ENCODE measurements around the gene DOHH.

The DOHH gene

GRCh38 chr19:3481241-3482090 is 19.0 kb downstream of the DOHH start:
- H3K4me3 ChIP-seq (ENCODE audit: low read depth, low read length), result no peak overlapping the region
- peaks cover 13% of the 10 kb centered on the region; the same call in 1 of the 2 replicates for H3K27me3 ChIP-seq (ENCODE audit: control insufficient read depth, insufficient read depth, low read length)
- H3K36me3 ChIP-seq (ENCODE audit: control insufficient read depth, insufficient read depth, low read length), result no peaks in the 10 kb centered on the region
- H3K4me1 ChIP-seq (ENCODE audit: control insufficient read depth, insufficient read depth, low read length), result peaks cover 19% of the 10 kb centered on the region
- no peak overlapping the region for H3K9ac ChIP-seq (ENCODE audit: low read length)
- no peak overlapping the region for H3K27ac ChIP-seq (ENCODE audit: low read depth, low read length)
- H3K9me3 ChIP-seq (ENCODE audit: control insufficient read depth, insufficient read depth, low read depth, low read length), result no peaks in the 10 kb centered on the region

GRCh38 chr19:3480383-3481091 is 19.9 kb downstream of the DOHH start, which contains the start of gene SMIM24:
Gene SMIM24 (minus strand): TSS chr19:3480525. CDS start chr19:3480463, 62 bp downstream.
- peaks cover 19% of the 10 kb centered on the region for H3K4me1 ChIP-seq (ENCODE audit: control insufficient read depth, insufficient read depth, low read length)
- H3K9ac ChIP-seq (ENCODE audit: low read length), result peak within 1 kb of the TSS; percentile 10
- no peaks in the 10 kb centered on the region for H3K9me3 ChIP-seq (ENCODE audit: control insufficient read depth, insufficient read depth, low read depth, low read length)
- H3K36me3 ChIP-seq (ENCODE audit: control insufficient read depth, insufficient read depth, low read length), result no peaks in the 10 kb centered on the region
- H3K27me3 ChIP-seq (ENCODE audit: control insufficient read depth, insufficient read depth, low read length), result peaks cover 19% of the 10 kb centered on the region
- peak within 1 kb of the TSS; percentile 48 for H3K4me3 ChIP-seq (ENCODE audit: low read depth, low read length)
- no peak within 1 kb of the TSS for H3K27ac ChIP-seq (ENCODE audit: low read depth, low read length)

DNA sequence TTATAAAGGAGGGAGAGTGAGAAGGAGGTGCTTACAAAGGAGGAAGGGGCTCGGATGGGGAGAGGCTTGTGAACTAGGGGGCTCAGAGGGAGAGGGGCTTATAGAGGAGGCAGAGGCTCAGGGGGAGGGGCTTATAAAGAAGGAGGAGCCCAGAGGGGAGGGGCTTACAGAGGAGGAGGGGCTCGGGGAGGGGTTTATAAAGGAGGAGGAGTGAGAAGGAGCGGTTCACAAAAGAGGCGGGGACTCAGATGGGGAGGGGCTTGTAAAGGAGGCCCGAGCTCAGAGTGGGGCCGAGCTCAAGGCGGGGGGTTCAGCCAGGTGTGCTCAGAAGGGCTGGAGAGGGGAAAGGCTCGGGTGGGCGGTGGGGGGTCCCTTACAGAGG is 20.6 kb downstream of the DOHH start:
- no peaks in the 10 kb centered on the region for H3K36me3 ChIP-seq (ENCODE audit: control insufficient read depth, insufficient read depth, low read length)
- no peak overlapping the region for H3K27ac ChIP-seq (ENCODE audit: low read depth, low read length)
- H3K4me1 ChIP-seq (ENCODE audit: control insufficient read depth, insufficient read depth, low read length), result peaks cover 19% of the 10 kb centered on the region
- H3K4me3 ChIP-seq (ENCODE audit: low read depth, low read length), result peak overlapping the region; percentile 48
- no peaks in the 10 kb centered on the region for H3K9me3 ChIP-seq (ENCODE audit: control insufficient read depth, insufficient read depth, low read depth, low read length)
- H3K27me3 ChIP-seq (ENCODE audit: control insufficient read depth, insufficient read depth, low read length), result peaks cover 23% of the 10 kb centered on the region
- no peak overlapping the region for H3K9ac ChIP-seq (ENCODE audit: low read length)

- H3K9ac ChIP-seq (ENCODE audit: low read length), result no peak overlapping the region
- peaks cover 19% of the 10 kb centered on the region for H3K4me1 ChIP-seq (ENCODE audit: control insufficient read depth, insufficient read depth, low read length)
- peaks cover 25% of the 10 kb centered on the region for H3K27me3 ChIP-seq (ENCODE audit: control insufficient read depth, insufficient read depth, low read length)
- H3K36me3 ChIP-seq (ENCODE audit: control insufficient read depth, insufficient read depth, low read length), result no peaks in the 10 kb centered on the region
- H3K27ac ChIP-seq (ENCODE audit: low read depth, low read length), result no peak overlapping the region
- no peaks in the 10 kb centered on the region for H3K9me3 ChIP-seq (ENCODE audit: control insufficient read depth, insufficient read depth, low read depth, low read length)
- H3K4me3 ChIP-seq (ENCODE audit: low read depth, low read length), result peak overlapping the region; percentile 56; the same call in 1 of the 2 replicates
These were observed 21.2 kb downstream of the DOHH start for GRCh38 chr19:3479177-3479833.

GRCh38 chr19:3478409-3479176 is 21.9 kb downstream of the DOHH start:
- Histone ChIP-seq H3K27ac (ENCODE audit: low read depth, low read length) (no peak overlapping the region), H3K4me3 (ENCODE audit: low read depth, low read length) (peak overlapping the region; percentile 56)

DNA sequence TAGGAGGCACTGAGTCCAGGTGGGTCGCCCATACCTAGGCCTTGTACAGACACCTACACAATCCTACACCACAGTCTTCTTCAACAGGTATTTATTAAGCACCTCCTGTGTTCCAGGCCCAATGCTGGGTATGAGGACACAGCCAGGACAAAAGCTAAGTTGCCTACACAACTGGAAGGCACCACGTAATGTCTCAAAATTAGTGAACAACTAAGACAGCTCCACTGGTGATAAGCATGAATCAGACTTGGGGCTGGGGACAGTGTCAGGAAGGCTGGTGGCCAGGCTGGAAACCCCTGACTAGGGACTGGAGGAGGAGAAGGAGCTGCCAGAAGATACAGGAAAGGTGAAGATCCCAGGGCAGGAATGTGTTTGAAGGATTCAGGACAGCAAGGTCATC is 22.5 kb downstream of the DOHH start:
- H3K4me1 ChIP-seq (ENCODE audit: control insufficient read depth, insufficient read depth, low read length), result peaks cover 19% of the 10 kb centered on the region
- no peaks in the 10 kb centered on the region for H3K9me3 ChIP-seq (ENCODE audit: control insufficient read depth, insufficient read depth, low read depth, low read length)
- H3K27me3 ChIP-seq (ENCODE audit: control insufficient read depth, insufficient read depth, low read length), result peaks cover 25% of the 10 kb centered on the region
- H3K4me3 ChIP-seq (ENCODE audit: low read depth, low read length), result no peak overlapping the region
- H3K27ac ChIP-seq (ENCODE audit: low read depth, low read length), result no peak overlapping the region
- no peak overlapping the region for H3K9ac ChIP-seq (ENCODE audit: low read length)
- H3K36me3 ChIP-seq (ENCODE audit: control insufficient read depth, insufficient read depth, low read length), result no peaks in the 10 kb centered on the region

More at GRCh38 chr19:3478409-3479176, 21.9 kb downstream of the DOHH start:
- Histone ChIP-seq H3K9me3 (ENCODE audit: control insufficient read depth, insufficient read depth, low read depth, low read length) (no peaks in the 10 kb centered on the region), H3K4me1 (ENCODE audit: control insufficient read depth, insufficient read depth, low read length) (peaks cover 19% of the 10 kb centered on the region), H3K36me3 (ENCODE audit: control insufficient read depth, insufficient read depth, low read length) (no peaks in the 10 kb centered on the region), H3K27me3 (ENCODE audit: control insufficient read depth, insufficient read depth, low read length) (peaks cover 25% of the 10 kb centered on the region), H3K9ac (ENCODE audit: low read length) (peak overlapping the region; percentile 51)

DNA sequence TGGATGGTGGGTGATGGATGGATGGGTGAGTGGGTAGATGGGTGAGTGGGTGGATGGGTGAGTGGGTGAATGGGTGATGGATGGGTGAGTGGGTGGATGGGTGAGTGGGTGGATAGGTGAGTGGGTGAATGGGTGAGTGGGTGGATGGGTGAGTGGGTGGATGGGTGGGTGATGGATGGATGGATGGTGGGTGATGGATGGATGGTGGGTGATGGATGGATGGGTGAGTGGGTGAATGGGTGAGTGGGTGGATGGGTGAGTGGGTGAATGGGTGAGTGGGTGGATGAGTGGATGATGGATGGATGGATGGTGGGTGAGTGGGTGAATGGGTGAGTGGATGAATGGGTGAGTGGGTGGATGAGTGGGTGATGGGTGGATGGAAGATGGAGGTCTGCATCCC is 23.0 kb downstream of the DOHH start:
- no peak overlapping the region for H3K4me3 ChIP-seq (ENCODE audit: low read depth, low read length)
- no peaks in the 10 kb centered on the region for H3K9me3 ChIP-seq (ENCODE audit: control insufficient read depth, insufficient read depth, low read depth, low read length)
- H3K36me3 ChIP-seq (ENCODE audit: control insufficient read depth, insufficient read depth, low read length), result no peaks in the 10 kb centered on the region
- H3K27ac ChIP-seq (ENCODE audit: low read depth, low read length), result no peak overlapping the region
- H3K27me3 ChIP-seq (ENCODE audit: control insufficient read depth, insufficient read depth, low read length), result peaks cover 25% of the 10 kb centered on the region
- no peak overlapping the region for H3K9ac ChIP-seq (ENCODE audit: low read length)
- peaks cover 18% of the 10 kb centered on the region for H3K4me1 ChIP-seq (ENCODE audit: control insufficient read depth, insufficient read depth, low read length)

DNA sequence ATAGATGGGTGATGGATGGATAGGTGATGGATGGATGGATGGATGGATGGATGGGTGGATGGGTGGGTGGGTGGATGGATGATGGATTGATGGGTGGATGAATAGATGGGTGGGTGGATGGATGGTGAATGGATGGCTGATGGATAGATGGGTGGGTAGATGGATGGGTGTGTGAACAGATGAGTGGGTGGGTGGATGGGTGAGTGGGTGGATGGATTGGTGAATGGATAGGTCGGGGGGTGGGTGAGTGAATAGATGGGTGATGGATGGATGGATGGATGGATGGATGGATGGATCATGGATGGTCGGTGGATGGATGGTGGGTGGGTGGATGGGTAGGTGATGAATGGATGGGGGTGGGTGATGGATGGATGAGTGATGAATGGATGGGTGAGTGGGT is 23.6 kb downstream of the DOHH start:
- Histone ChIP-seq H3K4me1 (ENCODE audit: control insufficient read depth, insufficient read depth, low read length) (peaks cover 12% of the 10 kb centered on the region), H3K4me3 (ENCODE audit: low read depth, low read length) (no peak overlapping the region), H3K27me3 (ENCODE audit: control insufficient read depth, insufficient read depth, low read length) (peaks cover 25% of the 10 kb centered on the region), H3K9ac (ENCODE audit: low read length) (no peak overlapping the region), H3K9me3 (ENCODE audit: control insufficient read depth, insufficient read depth, low read depth, low read length) (no peaks in the 10 kb centered on the region), H3K36me3 (ENCODE audit: control insufficient read depth, insufficient read depth, low read length) (no peaks in the 10 kb centered on the region), H3K27ac (ENCODE audit: low read depth, low read length) (no peak overlapping the region)

GRCh38 chr19:3475449-3475848 is 25.0 kb downstream of the DOHH start:
- Histone ChIP-seq H3K4me1 (ENCODE audit: control insufficient read depth, insufficient read depth, low read length) (peaks cover 1% of the 10 kb centered on the region; the same call in 1 of the 2 replicates), H3K27me3 (ENCODE audit: control insufficient read depth, insufficient read depth, low read length) (peaks cover 33% of the 10 kb centered on the region), H3K27ac (ENCODE audit: low read depth, low read length) (no peak overlapping the region), H3K4me3 (ENCODE audit: low read depth, low read length) (no peak overlapping the region), H3K9ac (ENCODE audit: low read length) (no peak overlapping the region), H3K36me3 (ENCODE audit: control insufficient read depth, insufficient read depth, low read length) (no peaks in the 10 kb centered on the region), H3K9me3 (ENCODE audit: control insufficient read depth, insufficient read depth, low read depth, low read length) (no peaks in the 10 kb centered on the region)

DNA sequence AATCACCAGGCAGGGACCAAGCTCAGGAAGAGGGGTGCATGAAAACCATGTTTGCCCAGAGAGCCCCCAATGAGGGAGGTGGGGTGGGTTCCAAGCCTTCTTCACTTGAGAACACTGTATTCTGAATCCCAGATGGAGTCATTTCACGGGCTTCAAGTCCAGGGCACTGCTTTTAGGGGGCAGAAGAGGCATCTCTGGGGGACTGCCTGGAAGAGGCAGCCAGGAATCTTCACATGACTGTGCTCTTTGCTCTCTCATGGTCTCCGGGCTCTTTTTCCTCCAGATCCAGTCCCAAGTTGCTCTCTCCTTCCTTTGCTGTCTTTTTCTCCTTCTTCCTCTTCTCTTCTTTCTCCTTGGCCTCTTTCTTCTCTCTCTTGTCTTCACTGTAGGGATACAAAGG is 25.9 kb downstream of the DOHH start:
- H3K27me3 ChIP-seq (ENCODE audit: control insufficient read depth, insufficient read depth, low read length), result peaks cover 41% of the 10 kb centered on the region
- H3K4me1 ChIP-seq (ENCODE audit: control insufficient read depth, insufficient read depth, low read length), result no peaks in the 10 kb centered on the region
- no peak overlapping the region for H3K4me3 ChIP-seq (ENCODE audit: low read depth, low read length)
- no peaks in the 10 kb centered on the region for H3K36me3 ChIP-seq (ENCODE audit: control insufficient read depth, insufficient read depth, low read length)
- H3K9ac ChIP-seq (ENCODE audit: low read length), result no peak overlapping the region
- no peaks in the 10 kb centered on the region for H3K9me3 ChIP-seq (ENCODE audit: control insufficient read depth, insufficient read depth, low read depth, low read length)
- H3K27ac ChIP-seq (ENCODE audit: low read depth, low read length), result no peak overlapping the region
